HepG2 (cell line): Measurements from ENCODE around the gene CTDSPL2. TPM values are rescaled to one million over a fixed set of nuclear protein-coding genes. Genes with fewer than 3 reads are reported as not detected.

Experiments used
- ATAC-seq: fragments of 200-7000 bp; cut with Tn5 transposase; 3 replicates; pipeline ENCODE4 v1.9.1; 2020; ENCODE audit warnings: mild to moderate bottlenecking, moderate library complexity
- BruUV-seq: library from RNA; stranded (reverse); fragments of 400-500 nt; replicated peaks from 2 replicates; lab custom pipeline; 2021; lab: Mats Ljungman, UMichigan
- CTCF ChIA-PET: fragments of 300-600 bp; formaldehyde crosslinking; extraction: SDS; loops from one replicate; lab custom pipeline; 2021; ENCODE audit warnings: low total read pairs, inconsistent platforms, low intra/inter-chr PET ratio; lab: Yijun Ruan, JAX
- POLR2A ChIA-PET: fragments of 350-600 bp; sonication (Branson Sonifier 250); formaldehyde crosslinking; loops from one replicate; lab custom pipeline; 2020; ENCODE audit warnings: antibody characterized with exemption, inconsistent platforms; lab: Yijun Ruan, JAX
- DNase-seq: peaks from one replicate; pipeline ENCODE4 v3.0.0-alpha.2; 2015; ENCODE audit warnings: low spot score
- FAIRE-seq: peaks from 3 replicates; lab custom pipeline; 2011; peaks lifted over from hg19 to GRCh38; lab: Jason Lieb, UNC
- H2AFZ ChIP-seq: one replicate; pipeline ENCODE4 v1.6.1; 2011; ENCODE audit warnings: low read length, inconsistent platforms
- H3K27ac ChIP-seq: fragments of 300-600 bp; 3 replicates; pipeline ENCODE4 v1.8.0; 2011; ENCODE audit warnings: mixed run types, mild to moderate bottlenecking, mixed read lengths, low read length, inconsistent platforms; ENCODE audit not compliant: insufficient read depth; ENCODE audit errors: extremely low read length
- H3K27me3 ChIP-seq, 2 experiments: fragments of 200-600 bp in 1 of 2; 2 replicates in 1 of 2; 3 replicates in 1 of 2; pipeline versions ENCODE4 v1.6.0 to v1.8.0; 2011; ENCODE audit warnings: low read length in 2 of 2, mild to moderate bottlenecking in 2 of 2, moderate library complexity in 2 of 2, inconsistent platforms in 1 of 2; ENCODE audit not compliant: insufficient read depth in 2 of 2, control insufficient read depth in 1 of 2
- H3K36me3 ChIP-seq, 2 experiments: fragments of 200-600 bp in 1 of 2; replicated peaks in 1 of 2; 2 replicates in 1 of 2; 3 replicates in 1 of 2; pipeline versions ENCODE4 v1.5.1 to v1.8.0; 2011; ENCODE audit warnings: low read length in 2 of 2, inconsistent platforms in 1 of 2; ENCODE audit not compliant: insufficient read depth in 2 of 2, control insufficient read depth in 1 of 2
- H3K4me1 ChIP-seq: 2 replicates; pipeline ENCODE4 v1.5.1; 2012; ENCODE audit warnings: low read length, inconsistent platforms; ENCODE audit not compliant: insufficient read depth
- H3K4me2 ChIP-seq: 2 replicates; pipeline ENCODE4 v1.6.0; 2011; ENCODE audit warnings: low read depth, low read length, inconsistent platforms
- H3K4me3 ChIP-seq, 3 experiments: fragments of 200-600 bp in 1 of 3; sonication (generic), shearing (Covaris generic) in 1 of 3; replicated peaks in 1 of 3; 2 replicates each; pipeline ENCODE4 v1.5.1; 2011 to 2016; ENCODE audit warnings: low read length in 3 of 3, inconsistent platforms in 2 of 3, low read depth in 2 of 3, mild to moderate bottlenecking in 2 of 3, control low read depth in 1 of 3, mixed read lengths in 1 of 3; ENCODE audit not compliant: insufficient read depth in 1 of 3
- H3K79me2 ChIP-seq: one replicate; pipeline ENCODE4 v1.6.1; 2011; ENCODE audit warnings: low read length, inconsistent platforms; ENCODE audit not compliant: insufficient read depth
- H3K9ac ChIP-seq: 2 replicates; pipeline ENCODE4 v1.6.0; 2011; ENCODE audit warnings: mild to moderate bottlenecking, low read depth, low read length, inconsistent platforms; ENCODE audit not compliant: insufficient read depth
- H3K9me3 ChIP-seq: 2 replicates; pipeline ENCODE4 v1.5.1; 2012; ENCODE audit warnings: mild to moderate bottlenecking, low read length
- H4K20me1 ChIP-seq: 2 replicates; pipeline ENCODE4 v1.6.0; 2011; ENCODE audit warnings: inconsistent platforms, mild to moderate bottlenecking, low read length, moderate library complexity; ENCODE audit not compliant: insufficient read depth
- FOXC1 ChIP-seq: sonication (generic); formaldehyde crosslinking; IDR thresholded peaks from 2 replicates; pipeline ENCODE4 v1.8.0; 2022; ENCODE audit warnings: mild to moderate bottlenecking, missing genetic modification reagents, borderline replicate concordance
- FOXM1 ChIP-seq: sonication (generic); formaldehyde crosslinking; IDR thresholded peaks from 2 replicates; pipeline ENCODE4 v1.5.0; 2020; ENCODE audit warnings: missing genetic modification reagents
- HMGA1 ChIP-seq: sonication (generic); formaldehyde crosslinking; conservative IDR thresholded peaks from 2 replicates; pipeline ENCODE4 v1.4.0; 2020; ENCODE audit warnings: missing genetic modification reagents
- HOXD1 ChIP-seq: sonication (generic); formaldehyde crosslinking; IDR thresholded peaks from 2 replicates; pipeline ENCODE4 v1.5.0; 2020; ENCODE audit warnings: missing genetic modification reagents
- IKZF1 ChIP-seq: fragments of 450-650 bp; IDR thresholded peaks from 2 replicates; pipeline ENCODE4 v1.7.1; 2016
- POGK ChIP-seq: sonication (generic); formaldehyde crosslinking; conservative IDR thresholded peaks from 2 replicates; pipeline ENCODE4 v1.8.0; 2022; ENCODE audit warnings: mild to moderate bottlenecking, moderate library complexity, missing genetic modification reagents
- ZC3H4 ChIP-seq: sonication (generic); formaldehyde crosslinking; IDR thresholded peaks from 2 replicates; pipeline ENCODE4 v1.4.0; 2020; ENCODE audit warnings: missing genetic modification reagents, borderline replicate concordance
- ZFP91 ChIP-seq: sonication (generic); formaldehyde crosslinking; IDR thresholded peaks from 2 replicates; pipeline ENCODE4 v1.9.0; 2022; ENCODE audit warnings: missing genetic modification reagents, mild to moderate bottlenecking, borderline replicate concordance
- ZNF232 ChIP-seq: sonication (generic); formaldehyde crosslinking; IDR thresholded peaks from 2 replicates; pipeline ENCODE4 v1.4.0; 2020; ENCODE audit warnings: missing genetic modification reagents, borderline replicate concordance
- ZNF34 ChIP-seq: sonication (generic); formaldehyde crosslinking; IDR thresholded peaks from 2 replicates; pipeline ENCODE4 v1.4.0; 2020; ENCODE audit warnings: mild to moderate bottlenecking, missing genetic modification reagents, borderline replicate concordance
- WGBS: methylation state at CpG from one replicate; pipeline ENCODE4 v1.1.6; 2017; ENCODE audit warnings: low lambda C conversion rate; 5-methylcytosine and 5-hydroxymethylcytosine counted together
- in situ Hi-C: cut with HindIII; loops from 2 replicates; pipeline ENCODE4 v1.10.0; 2017; ENCODE audit warnings: low pct_unique_long_range_greater_than_20kb; ENCODE audit not compliant: extremely low pct_ligation_motif_present
- intact Hi-C: fragments of 100-400 bp; cut with micrococcal nuclease; formaldehyde crosslinking; loops from one replicate; pipeline ENCODE4 v1.10.0; 2022; ENCODE audit not compliant: unreplicated experiment
- polyA plus RNA-seq, 8 experiments: library from polyadenylated mRNA; depleted of rRNA in 3 of 8; stranded (reverse) in 7 of 8; unstranded in 1 of 8; fragments of >200 nt; fragmentation: Illumina TruSeq in 4 of 8; extraction: Trizol in 4 of 8; gene quantifications; 2 replicates each; pipeline versions ENCODE4 v1.2.1 to v1.2.3, GENCODE V29; 2011 to 2016; ENCODE audit warnings: low read depth in 4 of 8, missing spikeins in 1 of 8, mixed read lengths in 1 of 8; ENCODE audit not compliant: insufficient read depth in 1 of 8
- total RNA-seq, 5 experiments: library from RNA; depleted of rRNA; stranded (reverse); fragments of >200 nt; fragmentation: Illumina TruSeq; extraction: Trizol; gene quantifications; 2 replicates each; pipeline ENCODE4 v1.2.3, GENCODE V29; 2016; ENCODE audit warnings: low read depth in 1 of 5

CTDSPL2 gene
- total and polyA plus RNA-seq, 2 of the 13 experiments (the other 11 are each of a cell fraction or from before 2014, with no cell fraction given), result 37.4 to 56.2 TPM

- no TSS peak for BruUV-seq
- Histone ChIP-seq H3K79me2 (no peaks in the 10 kb centered on the region), H3K9ac (no peak overlapping the region), H3K4me1 (peaks cover 13% of the 10 kb centered on the region), H3K4me3 (no peak overlapping the region), H3K27me3 (no peaks in the 10 kb centered on the region), H3K9me3 (no peaks in the 10 kb centered on the region), H3K27ac (no peak overlapping the region), H4K20me1 (no peaks in the 10 kb centered on the region), H3K4me2 (no peak overlapping the region), H3K36me3 (no peaks in the 10 kb centered on the region), H2AFZ (no peak overlapping the region)
- ATAC-seq (no peak), DNase-seq (no peak), FAIRE-seq (no peak)
- in situ Hi-C loops (no loop called here), intact Hi-C loops (no loop called here)
- ChIA-PET POLR2A (no interaction called here), CTCF (no interaction called here)
- no peak for TF ChIP-seq IKZF1
- TF ChIP-seq FOXC1 (CRISPR knock-in tag), result no peak
- no peak for TF ChIP-seq HMGA1 (CRISPR knock-in tag)
- no peak for TF ChIP-seq ZNF232 (CRISPR knock-in tag)
- no peak for TF ChIP-seq ZC3H4 (CRISPR knock-in tag)
- TF ChIP-seq POGK (CRISPR knock-in tag), result no peak
- TF ChIP-seq FOXM1 (CRISPR knock-in tag), result no peak
- TF ChIP-seq ZFP91 (CRISPR knock-in tag), result no peak
- no peak for TF ChIP-seq HOXD1 (CRISPR knock-in tag)
- TF ChIP-seq ZNF34, result no peak
- 97% methylated on average over 1 of the region's 1 CpG for WGBS
These were observed 29.6 kb upstream of the CTDSPL2 start for GRCh38 chr15:44397869-44398268.
